Epithelial cell of prostate (primary cell): ENCODE measurements around the gene CYSLTR2.

Experiments used
- DNase-seq: peaks from one replicate; pipeline ENCODE4 v3.0.0-alpha.2; 2011; ENCODE audit warnings: low read depth, low spot score
- H3K27ac ChIP-seq: fragments of 450-650 bp; 2 replicates; pipeline ENCODE4 v1.5.1; 2017; ENCODE audit warnings: mild to moderate bottlenecking

Gene CYSLTR2

DNA sequence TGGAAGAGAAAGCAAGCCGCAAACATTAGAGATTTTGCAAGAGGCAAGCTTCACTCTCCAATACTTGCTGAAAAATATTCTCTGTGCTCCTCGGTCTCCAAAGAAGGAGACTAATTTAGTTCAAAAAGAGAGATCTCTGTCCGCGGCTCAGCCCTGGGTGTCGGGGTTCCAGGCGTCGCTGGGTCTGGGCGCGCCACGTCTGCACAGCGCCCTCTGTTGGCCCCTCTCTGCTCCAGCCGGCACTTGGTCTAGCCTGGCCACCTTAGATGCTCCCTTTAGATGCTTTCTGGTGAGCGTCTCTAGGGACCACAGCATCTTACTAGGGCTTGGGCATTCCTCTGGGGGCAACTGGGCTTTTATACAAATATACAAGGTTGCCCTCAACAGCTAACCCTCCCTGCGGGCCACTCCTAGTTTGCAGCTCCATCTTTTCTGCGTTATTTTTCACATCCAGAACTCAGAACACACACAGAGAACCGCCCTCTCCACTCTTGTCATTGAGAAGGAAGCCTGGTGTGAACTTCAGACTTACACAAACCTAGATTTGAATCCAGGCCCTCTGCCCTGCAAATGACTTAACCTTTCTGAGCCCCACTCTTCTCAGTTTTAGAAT, 78.3 kb downstream of the CYSLTR2 start:
- no peak overlapping the region for H3K27ac ChIP-seq
- DNase-seq, result no peak

DNA sequence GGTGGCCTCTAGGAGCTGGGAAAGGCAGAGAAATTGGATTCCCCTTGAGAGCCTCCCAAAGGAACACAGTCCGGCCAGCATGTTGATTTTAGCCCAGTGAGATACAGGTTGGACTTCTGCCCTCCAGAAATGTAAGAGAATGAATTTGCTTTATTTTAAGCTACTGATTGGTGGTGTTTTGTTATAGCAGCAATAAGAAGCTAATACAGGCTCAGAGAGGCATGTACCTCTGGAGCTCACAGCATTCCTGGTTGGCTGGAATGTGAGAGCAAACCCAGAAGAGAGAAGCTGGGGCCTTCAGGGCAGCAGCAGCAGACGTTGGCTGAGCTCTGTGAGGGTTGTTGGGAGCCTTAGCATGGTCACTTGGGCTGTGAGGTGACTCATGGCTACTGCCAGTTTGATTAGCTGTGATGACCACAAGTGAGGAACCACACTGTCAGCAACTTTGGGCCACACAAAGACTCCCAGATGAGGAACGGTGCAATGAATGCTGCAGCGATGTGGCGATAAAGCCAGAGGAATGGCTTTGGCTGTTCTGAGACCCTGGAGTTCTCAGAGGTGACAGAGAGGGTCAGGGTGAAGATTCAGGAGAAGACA, 80.1 kb downstream of the CYSLTR2 start:
- no peak overlapping the region for H3K27ac ChIP-seq
- DNase-seq, result no peak

DNA sequence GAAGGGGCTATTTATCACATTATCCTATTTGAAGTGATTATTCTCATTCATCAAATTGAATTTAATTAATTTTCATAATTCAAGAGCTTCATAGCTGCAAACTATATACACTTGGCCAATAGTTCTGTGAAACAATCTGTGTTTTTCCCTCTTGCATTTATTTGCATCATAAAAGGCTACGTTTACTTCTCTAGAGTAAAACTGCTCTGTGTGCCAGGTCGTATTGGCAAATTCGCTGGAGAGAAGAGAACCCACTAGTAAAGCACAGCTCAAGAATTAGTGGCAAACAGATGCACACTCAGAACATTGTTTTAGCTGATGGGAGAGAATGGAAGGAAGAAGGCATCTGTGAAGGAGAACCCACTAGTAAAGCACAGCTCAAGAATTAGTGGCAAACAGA, 81.8 kb downstream of the CYSLTR2 start:
- H3K27ac ChIP-seq, result no peak overlapping the region
- no peak for DNase-seq

DNA sequence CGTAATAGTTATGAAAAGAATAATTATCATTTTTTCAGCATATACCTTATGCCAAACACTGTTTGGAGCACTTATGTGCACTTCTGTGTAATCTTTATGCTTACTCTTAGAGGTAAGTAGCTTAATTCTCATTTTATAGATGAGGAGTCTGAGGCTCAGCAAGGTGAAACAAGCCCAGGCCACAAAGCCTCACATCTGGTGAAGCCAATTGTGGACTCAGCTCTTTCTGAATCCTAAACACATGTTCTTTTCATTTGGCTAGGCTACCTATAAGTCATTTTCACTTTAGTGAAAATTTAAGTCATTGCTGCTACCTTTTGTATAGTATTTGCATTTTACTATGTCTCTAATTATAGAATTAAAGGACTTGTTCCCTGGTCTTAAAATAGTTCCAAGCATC, 84.0 kb downstream of the CYSLTR2 start:
- H3K27ac ChIP-seq, result no peak overlapping the region
- DNase-seq, result no peak

DNA sequence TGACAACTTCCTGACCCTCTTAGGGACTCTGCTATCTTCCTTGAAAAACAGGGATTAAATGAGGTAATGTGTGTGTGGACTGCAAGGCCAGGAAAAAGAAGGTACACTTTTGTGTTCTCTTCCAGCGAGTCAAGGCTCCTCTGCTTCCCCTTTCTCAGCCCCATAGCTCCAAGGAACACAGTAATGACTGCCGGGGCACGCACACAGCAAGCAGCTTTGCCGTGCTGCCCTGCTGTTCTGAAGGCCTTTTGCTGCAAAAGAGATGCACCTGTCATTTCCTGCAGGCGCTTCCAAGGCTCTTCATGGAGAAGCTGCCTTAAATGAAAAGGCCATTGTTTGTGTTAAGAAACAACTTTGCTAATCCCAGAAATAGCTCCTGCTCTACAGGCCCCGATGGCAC, 84.6 kb downstream of the CYSLTR2 start:
- H3K27ac ChIP-seq, result no peak overlapping the region
- DNase-seq, result no peak

DNA sequence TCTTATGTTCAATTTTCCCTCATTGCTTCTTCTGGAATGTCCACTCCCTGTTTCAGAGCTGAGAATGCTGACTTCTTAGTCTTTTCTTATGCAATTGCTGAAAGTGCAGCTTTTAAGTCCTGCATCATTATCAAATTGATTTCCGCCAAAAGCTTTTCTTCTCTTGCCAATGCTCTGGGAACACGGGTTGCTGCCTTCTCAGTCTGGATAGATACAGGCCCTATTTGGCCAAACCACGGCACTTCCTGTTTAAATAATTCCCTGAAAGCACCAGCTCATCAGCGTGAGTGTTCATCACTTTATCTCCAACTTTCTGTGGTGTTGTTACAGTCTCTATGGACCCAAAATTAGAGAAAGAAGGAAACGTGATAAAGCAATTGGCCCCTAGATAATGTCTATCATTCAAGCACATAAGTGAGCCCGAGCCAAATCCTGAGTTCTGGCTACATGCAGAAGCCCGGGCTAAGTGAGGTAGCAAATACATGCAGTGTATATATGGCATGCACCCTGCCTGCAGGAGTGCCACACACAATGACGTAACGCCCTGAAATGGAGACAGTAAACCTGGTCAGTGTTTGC, 85.7 kb downstream of the CYSLTR2 start:
- H3K27ac ChIP-seq, result no peak overlapping the region

DNA sequence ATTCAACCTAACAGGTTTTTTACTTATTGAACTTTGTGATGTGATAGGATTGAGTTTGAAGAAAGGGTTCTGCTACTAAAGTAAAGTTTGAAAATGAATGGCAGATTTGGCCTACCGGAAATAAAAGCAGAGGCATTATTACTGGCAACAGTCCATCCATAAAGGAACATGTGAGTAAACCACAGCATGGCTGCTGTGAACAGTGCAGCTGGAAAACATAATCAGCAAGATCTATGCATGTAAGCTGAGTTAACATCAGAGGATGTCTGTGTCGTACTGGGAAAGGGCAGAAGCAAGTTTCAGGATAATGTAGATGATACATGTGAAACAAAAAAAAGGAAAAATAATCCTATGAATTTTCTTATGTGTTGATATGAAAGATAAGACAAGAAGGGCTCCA, 87.6 kb downstream of the CYSLTR2 start:
- no peak for DNase-seq
- H3K27ac ChIP-seq, result no peak overlapping the region

More for the DNA sequence above, 85.7 kb downstream of the CYSLTR2 start:
- DNase-seq, result no peak

DNA sequence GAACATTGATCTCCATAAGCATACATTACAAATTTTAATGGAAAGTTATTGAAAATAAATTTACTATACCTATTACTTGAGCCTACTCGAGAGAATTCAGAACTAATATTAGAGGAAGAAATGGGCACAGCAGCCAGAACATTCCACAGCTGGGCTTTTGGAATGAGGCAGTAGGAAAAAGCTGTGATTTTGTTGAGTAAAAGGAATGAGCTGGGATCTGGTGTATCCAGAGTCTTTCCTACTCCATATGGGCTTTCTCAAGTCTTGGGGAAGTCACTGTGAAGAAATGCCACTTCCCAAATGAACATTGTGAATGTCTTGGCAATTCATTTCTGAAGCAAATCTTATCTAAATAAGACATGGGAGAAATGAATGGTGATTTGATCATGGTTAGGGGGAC, 93.1 kb downstream of the CYSLTR2 start:
- H3K27ac ChIP-seq, result no peak overlapping the region
- no peak for DNase-seq

DNA sequence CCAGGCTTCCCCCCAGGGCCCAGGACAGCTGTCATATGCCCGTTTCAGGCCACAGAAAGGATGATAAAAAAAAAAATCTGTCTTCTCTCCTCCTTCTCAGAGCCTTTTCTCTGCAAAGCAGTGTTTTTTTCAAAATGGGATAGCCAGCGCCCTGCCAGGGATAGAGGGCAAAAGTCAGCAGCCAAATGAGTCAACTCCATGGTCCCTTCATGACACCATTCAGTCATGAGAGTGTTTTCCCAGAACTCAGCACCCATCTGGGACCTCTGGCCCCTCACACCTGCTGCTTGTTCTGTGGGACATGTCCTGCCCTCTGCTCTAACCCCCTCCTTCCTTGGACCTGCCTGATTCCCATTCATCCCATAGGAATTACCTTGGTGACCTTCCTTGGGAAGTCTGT, 95.0 kb downstream of the CYSLTR2 start:
- DNase-seq, result no peak
- H3K27ac ChIP-seq, result peak overlapping the region; percentile 38

DNA sequence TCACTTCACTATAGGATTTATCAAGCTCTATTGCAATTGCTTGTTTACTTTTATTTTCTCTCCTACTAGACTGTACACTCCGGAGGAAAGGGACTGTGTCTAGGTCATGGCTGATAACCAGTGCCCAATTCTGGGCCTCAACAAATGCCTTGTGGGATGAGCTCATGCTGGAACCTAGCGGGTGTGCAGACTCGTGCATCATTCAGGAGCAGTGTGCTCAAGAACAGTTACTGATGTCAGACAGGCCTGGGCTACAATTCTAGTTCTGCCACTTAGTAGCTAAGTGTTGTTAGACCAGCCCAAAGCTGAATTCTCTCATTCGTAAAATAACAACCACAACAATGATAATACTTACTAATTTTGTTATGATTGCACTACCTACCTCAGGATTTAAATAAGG, 95.4 kb downstream of the CYSLTR2 start:
- H3K27ac ChIP-seq, result peak overlapping the region; percentile 38
- peak; percentile 65 for DNase-seq

DNA sequence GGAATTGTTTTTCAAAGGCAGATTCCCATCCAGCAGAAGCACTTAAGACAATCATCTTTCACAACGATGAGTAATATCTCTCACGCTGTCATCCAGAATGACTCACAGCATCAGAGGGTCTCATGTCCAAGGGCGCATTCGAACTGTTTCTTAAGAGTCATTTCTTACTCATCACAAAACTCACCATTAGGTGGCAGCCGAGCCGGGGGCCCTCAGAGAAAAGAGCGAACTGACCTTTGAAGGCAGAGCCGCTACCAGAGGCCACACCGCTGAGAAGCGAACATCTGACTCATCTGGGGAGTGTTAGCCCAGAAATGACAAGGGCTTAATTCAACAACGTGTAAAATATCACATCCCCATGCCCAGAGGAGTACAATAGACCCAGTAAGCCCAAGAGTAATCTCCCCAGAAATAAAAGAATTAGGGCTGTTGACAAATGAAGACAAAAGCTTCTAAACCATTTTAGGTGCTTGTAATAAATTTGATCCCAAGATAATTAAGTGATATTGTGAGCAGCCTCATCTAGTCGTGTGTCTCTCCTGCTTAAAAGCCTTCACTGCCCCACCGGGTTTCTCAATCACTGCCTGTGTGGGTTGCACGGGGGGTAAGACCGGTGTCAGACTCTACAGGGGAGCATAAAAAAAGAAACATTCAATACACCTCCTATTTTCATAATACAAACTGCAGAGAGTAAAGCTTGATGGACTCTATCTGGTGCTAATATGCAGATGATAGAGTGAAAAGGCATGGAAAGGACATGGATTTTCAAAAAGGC, 96.2 kb downstream of the CYSLTR2 start:
- peak; percentile 95 for DNase-seq
- peak overlapping the region; percentile 38 for H3K27ac ChIP-seq

DNA sequence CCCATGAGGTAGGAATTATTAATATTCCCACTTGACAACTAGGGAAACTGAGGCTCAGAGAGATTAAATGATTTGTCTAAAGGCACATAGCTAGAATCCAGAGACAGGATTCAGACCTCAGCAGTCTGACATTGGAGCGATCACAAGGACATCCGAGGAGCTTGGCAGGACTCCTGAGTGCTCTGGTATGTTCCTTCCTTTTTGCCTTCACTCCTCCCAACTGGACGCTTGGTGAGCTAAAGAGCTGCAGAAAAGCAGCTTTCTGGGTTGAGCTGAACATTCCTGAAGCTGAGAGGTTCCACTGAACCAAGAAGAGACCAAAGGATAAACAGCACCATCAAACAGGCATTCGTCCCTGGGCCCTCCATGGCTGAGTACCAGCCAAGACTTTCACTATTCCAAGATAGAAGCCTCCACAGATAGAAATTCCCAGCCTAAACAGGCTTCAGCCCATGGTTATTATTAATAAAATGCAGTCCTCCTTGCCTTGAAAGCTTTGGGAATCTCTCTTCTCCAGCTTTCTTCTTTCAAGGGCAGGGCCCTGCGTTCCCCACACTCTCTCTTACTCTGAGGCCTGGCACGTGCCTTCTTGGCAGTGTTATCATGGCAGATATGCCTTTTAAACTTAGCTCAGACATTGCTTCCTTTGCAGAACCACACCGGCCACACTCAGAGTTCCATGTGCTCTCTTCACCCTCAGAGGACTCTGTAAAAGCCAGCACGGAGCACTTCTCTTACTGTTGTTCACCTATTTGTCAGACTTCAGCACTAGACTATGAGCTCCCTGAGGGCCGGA, 97.1 kb downstream of the CYSLTR2 start:
- DNase-seq, result no peak
- H3K27ac ChIP-seq, result no peak overlapping the region

DNA sequence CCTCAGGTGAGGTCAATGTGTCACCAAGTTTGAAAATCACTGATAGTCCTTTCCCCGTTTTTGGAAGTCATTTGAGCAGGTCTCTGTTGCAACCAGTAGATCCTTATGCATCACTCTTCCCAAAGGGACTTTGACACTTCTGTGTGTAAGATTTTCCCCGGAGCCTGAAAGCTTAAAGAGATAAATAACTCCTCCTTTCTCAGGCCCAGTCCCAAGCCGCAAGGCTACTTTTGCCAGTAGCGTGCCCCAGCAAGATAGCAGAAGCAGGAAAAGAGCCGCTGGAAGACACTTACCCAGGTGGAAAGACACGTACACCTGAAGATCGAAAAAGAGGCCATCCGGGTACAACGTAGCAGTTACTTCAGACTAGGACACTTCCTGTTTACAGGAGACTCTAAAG, 106.9 kb downstream of the CYSLTR2 start:
- H3K27ac ChIP-seq, result no peak overlapping the region
- DNase-seq, result no peak
